ENCODE data around the gene CYB561D2. TPM values are rescaled to one million over a fixed set of nuclear protein-coding genes. Genes with fewer than 3 reads are reported as not detected.

CYB561D2 gene
- total and polyA plus RNA-seq, 2 of the 13 experiments (the other 11 are each of a cell fraction or from before 2014, with no cell fraction given), result 11.1 to 17.2 TPM

DNA sequence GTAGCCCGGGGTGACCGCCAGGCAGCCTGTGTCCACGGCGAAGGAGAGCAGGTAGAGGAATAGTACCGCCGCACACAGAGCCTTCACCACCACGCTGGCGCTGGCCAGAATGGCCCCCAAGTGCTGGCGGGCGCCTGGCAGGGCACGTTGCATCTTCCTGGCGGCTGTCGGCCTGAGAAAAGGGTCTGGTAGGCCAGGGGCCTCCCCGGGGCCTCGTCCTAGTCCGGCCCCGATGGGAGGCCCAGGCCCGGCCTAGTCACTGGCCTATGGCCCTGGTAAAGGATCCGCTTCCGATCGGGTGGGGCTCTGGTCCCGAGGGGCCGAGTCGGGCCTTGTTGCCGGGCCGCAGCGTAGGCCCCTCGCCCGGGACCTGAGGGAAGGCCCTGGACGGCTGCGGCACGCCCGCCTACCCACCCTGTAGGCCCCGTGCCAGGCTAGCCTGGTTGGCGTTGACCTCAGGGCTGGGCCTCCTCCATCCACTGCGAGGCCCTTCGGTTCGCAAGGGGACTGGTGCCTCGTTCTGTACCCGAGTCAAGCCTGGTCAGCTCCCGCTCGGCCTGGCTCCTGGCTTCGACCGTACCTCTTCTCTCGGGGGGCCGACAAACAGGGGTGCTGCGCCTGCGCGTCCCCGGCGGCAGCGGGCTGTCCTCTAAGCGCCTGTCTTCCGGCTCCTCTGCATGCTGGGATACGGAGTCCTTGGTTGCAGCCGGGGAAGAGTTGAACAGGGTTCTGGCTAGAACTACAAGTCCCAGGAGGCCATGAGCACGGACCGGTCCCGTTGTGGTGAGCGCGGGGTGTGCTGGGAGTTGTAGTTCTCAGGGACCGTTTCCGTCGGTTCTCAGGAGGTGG, 8.5 kb downstream of the CYB561D2 start, which contains the start of gene TMEM115 (continued):
- TF ChIP-seq ZNF672 (CRISPR knock-in tag; IDR thresholded peaks at IDR 0.05), result no peak
- TF ChIP-seq FIP1L1 (IDR thresholded peaks at IDR 0.05; ENCODE audit: borderline replicate concordance, insufficient read depth, low read depth, low read length), result no peak
- no peak for TF ChIP-seq ZNF629 (CRISPR knock-in tag; conservative IDR thresholded peaks at IDR 0.05)
- TF ChIP-seq, protein P1, sequence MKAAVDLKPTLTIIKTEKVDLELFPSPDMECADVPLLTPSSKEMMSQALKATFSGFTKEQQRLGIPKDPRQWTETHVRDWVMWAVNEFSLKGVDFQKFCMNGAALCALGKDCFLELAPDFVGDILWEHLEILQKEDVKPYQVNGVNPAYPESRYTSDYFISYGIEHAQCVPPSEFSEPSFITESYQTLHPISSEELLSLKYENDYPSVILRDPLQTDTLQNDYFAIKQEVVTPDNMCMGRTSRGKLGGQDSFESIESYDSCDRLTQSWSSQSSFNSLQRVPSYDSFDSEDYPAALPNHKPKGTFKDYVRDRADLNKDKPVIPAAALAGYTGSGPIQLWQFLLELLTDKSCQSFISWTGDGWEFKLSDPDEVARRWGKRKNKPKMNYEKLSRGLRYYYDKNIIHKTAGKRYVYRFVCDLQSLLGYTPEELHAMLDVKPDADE (CRISPR knock-in tag; IDR thresholded peaks at IDR 0.05), result no peak
- no peak for TF ChIP-seq PHB2 (IDR thresholded peaks at IDR 0.05; ENCODE audit: partially characterized antibody)
- TF ChIP-seq, protein P2, sequence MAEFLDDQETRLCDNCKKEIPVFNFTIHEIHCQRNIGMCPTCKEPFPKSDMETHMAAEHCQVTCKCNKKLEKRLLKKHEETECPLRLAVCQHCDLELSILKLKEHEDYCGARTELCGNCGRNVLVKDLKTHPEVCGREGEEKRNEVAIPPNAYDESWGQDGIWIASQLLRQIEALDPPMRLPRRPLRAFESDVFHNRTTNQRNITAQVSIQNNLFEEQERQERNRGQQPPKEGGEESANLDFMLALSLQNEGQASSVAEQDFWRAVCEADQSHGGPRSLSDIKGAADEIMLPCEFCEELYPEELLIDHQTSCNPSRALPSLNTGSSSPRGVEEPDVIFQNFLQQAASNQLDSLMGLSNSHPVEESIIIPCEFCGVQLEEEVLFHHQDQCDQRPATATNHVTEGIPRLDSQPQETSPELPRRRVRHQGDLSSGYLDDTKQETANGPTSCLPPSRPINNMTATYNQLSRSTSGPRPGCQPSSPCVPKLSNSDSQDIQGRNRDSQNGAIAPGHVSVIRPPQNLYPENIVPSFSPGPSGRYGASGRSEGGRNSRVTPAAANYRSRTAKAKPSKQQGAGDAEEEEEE (CRISPR knock-in tag; IDR thresholded peaks at IDR 0.05; ENCODE audit: borderline replicate concordance), result no peak
- peak; percentile 60 for TF ChIP-seq RBM39 (IDR thresholded peaks at IDR 0.05; ENCODE audit: low read depth, low read length, poor library complexity, severe bottlenecking)
- TF ChIP-seq ZNF253 (CRISPR knock-in tag; IDR thresholded peaks at IDR 0.05; ENCODE audit: borderline replicate concordance), result 0 out of 2 replicates have a peak, but pooled peaks have one; percentile 18
- peak; percentile 91 for TF ChIP-seq ZNF777 (CRISPR knock-in tag; IDR thresholded peaks at IDR 0.05)
- peak; percentile 43; the same call in 1 of the 2 replicates for TF ChIP-seq RXRA (CRISPR knock-in tag; IDR thresholded peaks at IDR 0.05)
- no peak for TF ChIP-seq ZNF530 (CRISPR knock-in tag; IDR thresholded peaks at IDR 0.05; ENCODE audit: low read depth)
- TF ChIP-seq MLX (CRISPR knock-in tag; IDR thresholded peaks at IDR 0.05), result peak; percentile 60
- no peak for TF ChIP-seq SMYD3 (CRISPR knock-in tag; IDR thresholded peaks at IDR 0.05)
- TF ChIP-seq ZNF430 (CRISPR knock-in tag; IDR thresholded peaks at IDR 0.05), result peak; percentile 89
- no peak for TF ChIP-seq ZNF83 (CRISPR knock-in tag; IDR thresholded peaks at IDR 0.05; ENCODE audit: borderline replicate concordance)
- no peak for TF ChIP-seq ZNF749 (CRISPR knock-in tag; IDR thresholded peaks at IDR 0.05; ENCODE audit: borderline replicate concordance)
- peak; percentile 83; the same call in 1 of the 2 replicates for TF ChIP-seq ZNF501 (CRISPR knock-in tag; IDR thresholded peaks at IDR 0.05)
- peak; percentile 82; the same call in 1 of the 2 replicates for TF ChIP-seq ZFP90 (CRISPR knock-in tag; IDR thresholded peaks at IDR 0.05; ENCODE audit: borderline replicate concordance)
- TF ChIP-seq ZNF567 (CRISPR knock-in tag; IDR thresholded peaks at IDR 0.05; ENCODE audit: borderline replicate concordance), result no peak
- TF ChIP-seq ZBTB8A (CRISPR knock-in tag; IDR thresholded peaks at IDR 0.05; ENCODE audit: borderline replicate concordance, low read depth), result peak; percentile 27; the same call in 1 of the 2 replicates
- TF ChIP-seq NFIC (IDR thresholded peaks at IDR 0.05; ENCODE audit: low read length), result no peak
- no peak for TF ChIP-seq FOXK2 (IDR thresholded peaks at IDR 0.05)
- TF ChIP-seq SCMH1 (CRISPR knock-in tag; IDR thresholded peaks at IDR 0.05; ENCODE audit: borderline replicate concordance), result no peak
- TF ChIP-seq ATF6 (CRISPR knock-in tag; conservative IDR thresholded peaks at IDR 0.05), result peak; percentile 64; the same call in 1 of the 2 replicates
- no peak for TF ChIP-seq EHMT2 (IDR thresholded peaks at IDR 0.05; ENCODE audit: borderline replicate concordance, low read depth, low read length)
